Mucosa of rectum (tissue), 2 donors: ENCODE results near the gene ESR1.

Source experiments
- H3K27ac ChIP-seq, 2 donors: one replicate each; pipeline ENCODE4 v1.7.0; 2013; ENCODE audit warnings: inconsistent platforms in 2 of 2, low read depth in 2 of 2, low read length in 2 of 2
- H3K27me3 ChIP-seq, 2 donors: one replicate each; pipeline ENCODE4 v1.7.0; 2013; ENCODE audit warnings: low read length in 2 of 2; ENCODE audit not compliant: control insufficient read depth in 2 of 2, insufficient read depth in 2 of 2
- H3K36me3 ChIP-seq, 2 donors: one replicate each; pipeline ENCODE4 v1.7.0; 2013; ENCODE audit warnings: low read length in 2 of 2; ENCODE audit not compliant: control insufficient read depth in 2 of 2, insufficient read depth in 2 of 2
- H3K4me1 ChIP-seq, 2 donors: one replicate each; pipeline ENCODE4 v1.7.0; 2013; ENCODE audit warnings: low read length in 2 of 2, mild to moderate bottlenecking in 1 of 2; ENCODE audit not compliant: control insufficient read depth in 2 of 2, insufficient read depth in 2 of 2
- H3K4me3 ChIP-seq, 2 donors: one replicate each; pipeline ENCODE4 v1.7.0; 2013; ENCODE audit warnings: low read length in 2 of 2
- H3K9ac ChIP-seq, 2 donors: one replicate each; pipeline ENCODE4 v1.7.0; 2013; ENCODE audit warnings: low read length in 2 of 2, low read depth in 1 of 2, mild to moderate bottlenecking in 1 of 2
- H3K9me3 ChIP-seq, 2 donors: one replicate each; pipeline ENCODE4 v1.7.0; 2013; ENCODE audit warnings: low read length in 2 of 2; ENCODE audit not compliant: control insufficient read depth in 2 of 2
- donor health status: healthy.
- donor health status: Normal muscosa, but diverticular disease.

ESR1 gene

DNA sequence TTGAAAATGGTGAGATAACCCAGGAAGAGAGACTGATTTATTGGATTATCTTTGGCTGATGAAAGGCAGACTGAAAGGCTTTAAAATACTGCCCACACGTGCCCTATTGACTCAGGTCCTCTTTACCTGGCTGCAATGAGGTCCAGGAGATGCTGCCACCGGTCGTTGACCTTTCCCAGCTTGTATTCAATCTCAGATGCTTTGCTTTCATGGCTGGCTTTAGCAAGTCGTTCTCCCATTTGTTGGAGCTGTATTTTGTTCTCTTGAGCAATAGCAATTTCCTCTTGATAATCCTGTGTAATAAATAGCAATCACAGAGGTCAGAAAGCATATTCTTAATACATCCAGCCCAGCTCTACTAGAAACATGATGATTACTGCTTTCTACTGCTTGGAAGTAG, 368.8 kb downstream of the ESR1 start:
- Histone ChIP-seq H3K27ac (no peak overlapping the region), H3K27me3 (no peaks in the 10 kb centered on the region), H3K4me3 (no peak overlapping the region), H3K36me3 (peaks cover 4 to 7% of the 10 kb centered on the region in 2 donors), H3K9ac (no peak overlapping the region), H3K4me1 (no peaks in the 10 kb centered on the region), H3K9me3 (no peaks in the 10 kb centered on the region)
